A673 (cell line): ENCODE results near the gene NUP42. TPM values are rescaled to one million over a fixed set of nuclear protein-coding genes. Genes with fewer than 3 reads are reported as not detected.

Experiments
- BruUV-seq: library from RNA; stranded (reverse); fragments of 400-500 nt; replicated peaks from 2 replicates; lab custom pipeline; 2021; lab: Mats Ljungman, UMichigan
- CTCF ChIA-PET: fragments of 300-600 bp; sonication (Branson Sonifier 250); formaldehyde crosslinking; loops from one replicate; lab custom pipeline; 2022; ENCODE audit warnings: antibody characterized with exemption; lab: Charles Lee
- POLR2A ChIA-PET: fragments of 300-600 bp; sonication (Branson Sonifier 250); formaldehyde crosslinking; loops from one replicate; lab custom pipeline; 2022; ENCODE audit warnings: antibody characterized with exemption; ENCODE audit not compliant: low non-redundant PET; lab: Charles Lee
- DNase-seq: peaks from one replicate; pipeline ENCODE4 v3.0.0-alpha.2; 2015; ENCODE audit warnings: low spot score
- H3K27ac ChIP-seq: fragments of 200-600 bp; sonication (generic); 2 replicates; pipeline ENCODE4 v1.5.1; 2016; ENCODE audit warnings: mixed run types, low read depth, mild to moderate bottlenecking, mixed read lengths, antibody characterized with exemption, low read length; ENCODE audit not compliant: poor library complexity, severe bottlenecking
- H3K27me3 ChIP-seq: fragments of 200-600 bp; sonication (generic); replicated peaks from 2 replicates; pipeline ENCODE4 v1.6.1; 2017; ENCODE audit warnings: mixed run types, low read depth, mild to moderate bottlenecking, mixed read lengths, antibody characterized with exemption, low read length; ENCODE audit not compliant: insufficient read depth, poor library complexity
- H3K36me3 ChIP-seq: fragments of 200-600 bp; sonication (generic); 2 replicates; pipeline ENCODE4 v1.6.1; 2016; ENCODE audit warnings: mixed run types, mild to moderate bottlenecking, mixed read lengths, antibody characterized with exemption, low read length; ENCODE audit not compliant: insufficient read depth, poor library complexity, severe bottlenecking
- H3K4me1 ChIP-seq: fragments of 200-600 bp; sonication (generic); 2 replicates; pipeline ENCODE4 v1.6.1; 2017; ENCODE audit warnings: mixed run types, mild to moderate bottlenecking, mixed read lengths, antibody characterized with exemption, low read length; ENCODE audit not compliant: insufficient read depth, poor library complexity, severe bottlenecking
- H3K4me3 ChIP-seq: fragments of 200-600 bp; sonication (generic); 2 replicates; pipeline ENCODE4 v1.5.1; 2016; ENCODE audit warnings: low read depth, mixed run types, mild to moderate bottlenecking, mixed read lengths, low read length; ENCODE audit not compliant: poor library complexity, severe bottlenecking
- H3K9me3 ChIP-seq: fragments of 200-600 bp; sonication (generic); 2 replicates; pipeline ENCODE4 v1.6.1; 2016; ENCODE audit warnings: mixed run types, low read depth, mild to moderate bottlenecking, mixed read lengths, antibody characterized with exemption, low read length; ENCODE audit not compliant: poor library complexity, severe bottlenecking
- CTCF ChIP-seq: fragments of 300-800, 200-600 bp; sonication (generic); conservative IDR thresholded peaks from 2 replicates; pipeline ENCODE4 v1.5.1; 2017; ENCODE audit warnings: low read depth, mild to moderate bottlenecking, antibody characterized with exemption, low read length, moderate library complexity, mixed read lengths
- EZH2 ChIP-seq: fragments of 200-600 bp; sonication (generic); IDR thresholded peaks from 2 replicates; pipeline ENCODE4 v1.6.1; 2017; ENCODE audit warnings: borderline replicate concordance, low read depth, mild to moderate bottlenecking, mixed read lengths, antibody characterized with exemption, low read length; ENCODE audit not compliant: poor library complexity, severe bottlenecking
- intact Hi-C: fragments of 100-400 bp; cut with micrococcal nuclease; formaldehyde crosslinking; loops from one replicate; pipeline ENCODE4 v1.10.0; 2022; ENCODE audit not compliant: unreplicated experiment
- total RNA-seq: library from RNA; stranded (reverse); gene quantifications from 2 replicates; pipeline ENCODE4 v1.2.3, GENCODE V29; 2021

The NUP42 gene
- total RNA-seq, 1 experiment from 2014 or later, result 38.2 TPM

- intact Hi-C loops, result no loop called here
- Histone ChIP-seq H3K4me1 (no peaks in the 10 kb centered on the region), H3K27ac (no peak overlapping the region), H3K27me3 (no peaks in the 10 kb centered on the region), H3K4me3 (no peak overlapping the region), H3K9me3 (no peaks in the 10 kb centered on the region), H3K36me3 (no peaks in the 10 kb centered on the region)
- ChIA-PET CTCF (no interaction called here), POLR2A (interaction anchor here (0.6 kb wide), 1 partner anchor 296 kb away, joined by 6 read pairs; no protein-coding TSS in a partner anchor)
- DNase-seq, result no peak
- TF ChIP-seq CTCF (no peak), EZH2 (no peak)
- no TSS peak for BruUV-seq
Measured at GRCh38 chr7:23214938-23215337, 33.1 kb downstream of the NUP42 start.

- POLR2A ChIA-PET, result no interaction called here
- Histone ChIP-seq H3K27ac (no peak overlapping the region), H3K4me1 (no peaks in the 10 kb centered on the region), H3K27me3 (no peaks in the 10 kb centered on the region), H3K9me3 (no peaks in the 10 kb centered on the region), H3K4me3 (no peak overlapping the region), H3K36me3 (no peaks in the 10 kb centered on the region)
- DNase-seq, result no peak
- no TSS peak for BruUV-seq
- intact Hi-C loops, result no loop called here
- CTCF ChIA-PET, result no interaction called here
- no peak for TF ChIP-seq CTCF
- no peak for TF ChIP-seq EZH2
Measured at GRCh38 chr7:23216021-23216420, 34.2 kb downstream of the NUP42 start.

GRCh38 chr7:23218196-23218595, 36.3 kb downstream of the NUP42 start:
- intact Hi-C loops, result no loop called here
- BruUV-seq, result no TSS peak

More at GRCh38 chr7:23218196-23218595, 36.3 kb downstream of the NUP42 start:
- Histone ChIP-seq H3K27me3 (no peaks in the 10 kb centered on the region), H3K9me3 (no peaks in the 10 kb centered on the region), H3K36me3 (no peaks in the 10 kb centered on the region), H3K4me3 (no peak overlapping the region), H3K27ac (no peak overlapping the region), H3K4me1 (no peaks in the 10 kb centered on the region)
- CTCF ChIA-PET, result no interaction called here
- DNase-seq, result no peak
- TF ChIP-seq CTCF (no peak), EZH2 (no peak)
- POLR2A ChIA-PET, result no interaction called here
